A673 (cell line): ENCODE data around the gene HACD1. TPM values are rescaled to one million over a fixed set of nuclear protein-coding genes. Genes with fewer than 3 reads are reported as not detected.

Source experiments
- BruUV-seq: library from RNA; stranded (reverse); fragments of 400-500 nt; replicated peaks from 2 replicates; lab custom pipeline; 2021; lab: Mats Ljungman, UMichigan
- CTCF ChIA-PET: fragments of 300-600 bp; sonication (Branson Sonifier 250); formaldehyde crosslinking; loops from one replicate; lab custom pipeline; 2022; ENCODE audit warnings: antibody characterized with exemption; lab: Charles Lee
- POLR2A ChIA-PET: fragments of 300-600 bp; sonication (Branson Sonifier 250); formaldehyde crosslinking; loops from one replicate; lab custom pipeline; 2022; ENCODE audit warnings: antibody characterized with exemption; ENCODE audit not compliant: low non-redundant PET; lab: Charles Lee
- DNase-seq: peaks from one replicate; pipeline ENCODE4 v3.0.0-alpha.2; 2015; ENCODE audit warnings: low spot score
- H3K27ac ChIP-seq: fragments of 200-600 bp; sonication (generic); 2 replicates; pipeline ENCODE4 v1.5.1; 2016; ENCODE audit warnings: mixed run types, low read depth, mild to moderate bottlenecking, mixed read lengths, antibody characterized with exemption, low read length; ENCODE audit not compliant: poor library complexity, severe bottlenecking
- H3K27me3 ChIP-seq: fragments of 200-600 bp; sonication (generic); replicated peaks from 2 replicates; pipeline ENCODE4 v1.6.1; 2017; ENCODE audit warnings: mixed run types, low read depth, mild to moderate bottlenecking, mixed read lengths, antibody characterized with exemption, low read length; ENCODE audit not compliant: insufficient read depth, poor library complexity
- H3K36me3 ChIP-seq: fragments of 200-600 bp; sonication (generic); 2 replicates; pipeline ENCODE4 v1.6.1; 2016; ENCODE audit warnings: mixed run types, mild to moderate bottlenecking, mixed read lengths, antibody characterized with exemption, low read length; ENCODE audit not compliant: insufficient read depth, poor library complexity, severe bottlenecking
- H3K4me1 ChIP-seq: fragments of 200-600 bp; sonication (generic); 2 replicates; pipeline ENCODE4 v1.6.1; 2017; ENCODE audit warnings: mixed run types, mild to moderate bottlenecking, mixed read lengths, antibody characterized with exemption, low read length; ENCODE audit not compliant: insufficient read depth, poor library complexity, severe bottlenecking
- H3K4me3 ChIP-seq: fragments of 200-600 bp; sonication (generic); 2 replicates; pipeline ENCODE4 v1.5.1; 2016; ENCODE audit warnings: low read depth, mixed run types, mild to moderate bottlenecking, mixed read lengths, low read length; ENCODE audit not compliant: poor library complexity, severe bottlenecking
- H3K9me3 ChIP-seq: fragments of 200-600 bp; sonication (generic); 2 replicates; pipeline ENCODE4 v1.6.1; 2016; ENCODE audit warnings: mixed run types, low read depth, mild to moderate bottlenecking, mixed read lengths, antibody characterized with exemption, low read length; ENCODE audit not compliant: poor library complexity, severe bottlenecking
- EZH2 ChIP-seq: fragments of 200-600 bp; sonication (generic); IDR thresholded peaks from 2 replicates; pipeline ENCODE4 v1.6.1; 2017; ENCODE audit warnings: borderline replicate concordance, low read depth, mild to moderate bottlenecking, mixed read lengths, antibody characterized with exemption, low read length; ENCODE audit not compliant: poor library complexity, severe bottlenecking
- intact Hi-C: fragments of 100-400 bp; cut with micrococcal nuclease; formaldehyde crosslinking; loops from one replicate; pipeline ENCODE4 v1.10.0; 2022; ENCODE audit not compliant: unreplicated experiment
- total RNA-seq: library from RNA; stranded (reverse); gene quantifications from 2 replicates; pipeline ENCODE4 v1.2.3, GENCODE V29; 2021
- TF ChIP-seq, protein P1 (sequence below): fragments of 300-800, 200-600 bp; sonication (generic); conservative IDR thresholded peaks from 2 replicates; pipeline ENCODE4 v1.5.1; 2017; ENCODE audit warnings: low read depth, mild to moderate bottlenecking, antibody characterized with exemption, low read length, moderate library complexity, mixed read lengths

Gene HACD1
- total RNA-seq, 1 experiment from 2014 or later = 14.1 TPM

DNA sequence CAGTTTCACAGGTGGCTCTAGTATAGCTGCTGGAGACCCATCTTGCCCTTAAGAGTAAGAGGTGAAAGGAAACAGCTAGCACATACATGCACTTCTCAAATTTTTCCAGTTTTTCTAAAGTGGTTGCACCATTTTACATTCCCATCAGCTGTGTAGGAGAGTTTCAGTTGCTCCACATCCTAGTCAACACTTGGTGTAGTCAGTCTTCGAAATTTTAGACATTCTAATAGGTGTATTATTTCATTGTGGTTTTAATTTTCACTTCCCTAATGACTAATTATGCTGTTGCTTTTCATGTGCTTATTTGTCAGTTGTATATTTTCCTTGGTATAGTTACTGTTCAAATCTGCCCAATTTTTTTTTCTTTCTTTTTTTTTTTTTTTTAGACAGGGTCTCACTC, 9.5 kb upstream of the HACD1 start:
- H3K4me3 ChIP-seq = no peak overlapping the region
- intact Hi-C loops = no loop called here
- H3K27me3 ChIP-seq = no peaks in the 10 kb centered on the region
- H3K36me3 ChIP-seq = no peaks in the 10 kb centered on the region
- TF ChIP-seq, protein P1, sequence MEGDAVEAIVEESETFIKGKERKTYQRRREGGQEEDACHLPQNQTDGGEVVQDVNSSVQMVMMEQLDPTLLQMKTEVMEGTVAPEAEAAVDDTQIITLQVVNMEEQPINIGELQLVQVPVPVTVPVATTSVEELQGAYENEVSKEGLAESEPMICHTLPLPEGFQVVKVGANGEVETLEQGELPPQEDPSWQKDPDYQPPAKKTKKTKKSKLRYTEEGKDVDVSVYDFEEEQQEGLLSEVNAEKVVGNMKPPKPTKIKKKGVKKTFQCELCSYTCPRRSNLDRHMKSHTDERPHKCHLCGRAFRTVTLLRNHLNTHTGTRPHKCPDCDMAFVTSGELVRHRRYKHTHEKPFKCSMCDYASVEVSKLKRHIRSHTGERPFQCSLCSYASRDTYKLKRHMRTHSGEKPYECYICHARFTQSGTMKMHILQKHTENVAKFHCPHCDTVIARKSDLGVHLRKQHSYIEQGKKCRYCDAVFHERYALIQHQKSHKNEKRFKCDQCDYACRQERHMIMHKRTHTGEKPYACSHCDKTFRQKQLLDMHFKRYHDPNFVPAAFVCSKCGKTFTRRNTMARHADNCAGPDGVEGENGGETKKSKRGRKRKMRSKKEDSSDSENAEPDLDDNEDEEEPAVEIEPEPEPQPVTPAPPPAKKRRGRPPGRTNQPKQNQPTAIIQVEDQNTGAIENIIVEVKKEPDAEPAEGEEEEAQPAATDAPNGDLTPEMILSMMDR = no peak
- no peak for TF ChIP-seq EZH2
- BruUV-seq = no TSS peak
- H3K27ac ChIP-seq = no peak overlapping the region
- ChIA-PET POLR2A (no interaction called here), CTCF (no interaction called here)
- no peaks in the 10 kb centered on the region for H3K9me3 ChIP-seq
- DNase-seq = no peak
- H3K4me1 ChIP-seq = no peaks in the 10 kb centered on the region

DNA sequence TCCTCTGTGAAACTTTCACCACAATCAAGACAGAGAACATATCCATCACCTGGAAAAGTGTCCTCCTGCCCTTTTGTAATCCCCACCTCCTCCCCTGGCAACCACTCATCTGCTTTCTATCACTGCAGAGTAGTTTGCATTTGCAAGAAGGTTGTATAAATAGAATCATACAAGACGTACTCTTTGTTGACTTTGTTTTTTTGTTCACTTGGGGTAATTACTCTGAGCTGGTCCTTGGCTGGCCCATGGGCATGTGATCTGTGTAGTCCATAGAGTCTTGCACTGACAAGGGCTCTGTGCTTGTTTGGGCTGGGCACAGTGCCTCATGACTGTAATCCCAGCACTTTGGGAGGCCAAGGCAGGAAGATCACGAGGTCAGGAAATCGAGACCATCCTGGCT, 7.8 kb upstream of the HACD1 start:
- intact Hi-C loops = no loop called here
- Histone ChIP-seq H3K4me1 (no peaks in the 10 kb centered on the region), H3K27me3 (no peaks in the 10 kb centered on the region), H3K4me3 (no peak overlapping the region), H3K36me3 (no peaks in the 10 kb centered on the region), H3K9me3 (no peaks in the 10 kb centered on the region), H3K27ac (no peak overlapping the region)
- DNase-seq = no peak
- BruUV-seq = no TSS peak
- no peak for TF ChIP-seq EZH2
- TF ChIP-seq, protein P1 = no peak
- ChIA-PET CTCF (no interaction called here), POLR2A (no interaction called here)

DNA sequence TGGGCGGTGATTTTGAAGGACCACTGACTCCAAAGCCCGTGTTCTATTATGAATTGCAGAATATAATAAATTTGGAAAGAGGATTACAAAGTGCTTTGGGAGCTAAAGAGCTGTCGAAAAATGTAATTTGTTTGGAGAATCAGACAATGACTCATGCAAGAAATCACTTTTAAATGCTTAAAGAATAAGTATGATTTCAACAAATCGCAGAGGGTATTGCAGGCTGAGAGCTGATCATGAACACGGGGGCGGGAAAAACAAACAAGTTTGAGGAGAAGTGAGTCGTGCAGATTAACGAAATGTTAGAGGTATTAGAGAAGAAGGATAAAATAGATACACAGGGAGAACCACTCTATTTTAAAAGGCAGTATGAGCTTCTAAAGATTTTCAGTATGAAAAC, 4.9 kb upstream of the HACD1 start:
- TF ChIP-seq, protein P1 = no peak
- no peak for TF ChIP-seq EZH2
- no TSS peak for BruUV-seq
- Histone ChIP-seq H3K27ac (no peak overlapping the region), H3K4me1 (no peaks in the 10 kb centered on the region), H3K36me3 (no peaks in the 10 kb centered on the region), H3K9me3 (no peaks in the 10 kb centered on the region), H3K4me3 (no peak overlapping the region), H3K27me3 (no peaks in the 10 kb centered on the region)
- POLR2A ChIA-PET = no interaction called here
- DNase-seq = no peak
- intact Hi-C loops = no loop called here
- CTCF ChIA-PET = no interaction called here
